HG03354 (cell line): ENCODE results near the gene CTSA.
"Not testable (repeated sequence)": the region's sequence is repeated elsewhere in the genome, so short reads cannot be mapped to it uniquely, and the experiment has no call there.

Experiments used
- ATAC-seq: cut with Tn5 transposase; IDR thresholded peaks from one replicate; pipeline ENCODE4 v1.9.1; 2021; ENCODE audit warnings: mild to moderate bottlenecking; ENCODE audit not compliant: unreplicated experiment, poor library complexity, severe bottlenecking

CTSA gene

DNA sequence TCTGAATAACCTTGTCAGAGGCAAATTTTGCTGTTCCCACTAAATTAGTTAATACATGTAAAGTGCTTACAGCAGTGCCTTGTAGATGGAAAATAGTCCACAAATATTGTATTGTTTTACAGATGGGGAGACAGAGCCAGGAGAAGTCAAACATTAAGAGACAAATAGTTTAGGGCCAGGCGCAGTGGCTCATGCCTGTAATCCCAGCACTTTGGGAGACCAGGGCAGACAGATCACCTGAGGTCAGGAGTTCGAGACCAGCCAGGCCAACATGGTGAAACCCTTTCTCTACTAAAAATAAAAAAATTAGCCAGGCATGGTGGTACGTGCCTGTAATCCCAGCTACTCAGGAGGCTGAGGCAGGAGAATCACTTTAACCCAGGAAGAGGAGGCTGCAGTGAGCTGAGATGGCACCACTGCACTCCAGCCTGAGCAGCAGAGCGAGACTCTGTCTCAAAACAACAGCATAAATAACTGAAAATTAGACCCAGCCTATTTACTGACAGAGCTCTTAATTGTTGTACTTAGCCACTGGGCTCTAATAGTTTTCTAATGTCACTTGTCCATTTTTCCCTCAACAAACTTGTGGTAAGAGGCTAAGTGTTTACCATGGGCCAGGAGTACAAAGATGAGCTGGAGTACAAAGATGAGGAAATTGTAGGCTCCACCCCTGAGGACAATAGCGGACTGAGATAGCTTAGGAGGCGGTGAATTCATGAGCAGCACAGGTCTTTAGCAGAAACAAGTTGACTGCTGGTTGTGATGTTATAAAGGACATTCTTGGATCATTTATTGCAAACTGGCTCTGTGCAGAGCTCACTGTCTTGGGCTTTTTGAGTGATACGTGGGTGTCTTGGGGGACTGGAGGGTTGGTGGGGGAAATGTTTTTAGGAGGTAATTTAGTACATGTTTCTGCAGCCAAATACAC is 27.3 kb upstream of the CTSA start:
- ATAC-seq: no peak

DNA sequence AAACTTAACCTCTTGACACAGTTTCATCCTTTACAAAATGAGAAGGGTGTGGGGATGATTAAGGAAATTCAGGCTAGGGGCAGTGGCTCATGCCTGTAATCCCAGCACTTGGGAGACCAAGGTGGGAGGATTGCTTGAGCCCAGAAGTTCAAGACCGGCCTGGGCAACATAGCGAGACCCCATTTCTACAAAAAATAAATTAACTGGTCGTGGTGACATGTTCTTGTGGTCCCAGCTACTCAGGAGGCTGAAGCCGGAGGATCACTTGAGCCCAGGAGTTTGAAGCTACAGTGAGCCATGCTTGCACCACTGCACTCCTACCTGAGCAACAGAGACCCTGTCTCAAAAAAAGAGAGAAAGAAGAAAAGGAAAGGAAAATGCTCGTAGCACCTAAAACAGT is 24.7 kb upstream of the CTSA start:
- no peak for ATAC-seq

DNA sequence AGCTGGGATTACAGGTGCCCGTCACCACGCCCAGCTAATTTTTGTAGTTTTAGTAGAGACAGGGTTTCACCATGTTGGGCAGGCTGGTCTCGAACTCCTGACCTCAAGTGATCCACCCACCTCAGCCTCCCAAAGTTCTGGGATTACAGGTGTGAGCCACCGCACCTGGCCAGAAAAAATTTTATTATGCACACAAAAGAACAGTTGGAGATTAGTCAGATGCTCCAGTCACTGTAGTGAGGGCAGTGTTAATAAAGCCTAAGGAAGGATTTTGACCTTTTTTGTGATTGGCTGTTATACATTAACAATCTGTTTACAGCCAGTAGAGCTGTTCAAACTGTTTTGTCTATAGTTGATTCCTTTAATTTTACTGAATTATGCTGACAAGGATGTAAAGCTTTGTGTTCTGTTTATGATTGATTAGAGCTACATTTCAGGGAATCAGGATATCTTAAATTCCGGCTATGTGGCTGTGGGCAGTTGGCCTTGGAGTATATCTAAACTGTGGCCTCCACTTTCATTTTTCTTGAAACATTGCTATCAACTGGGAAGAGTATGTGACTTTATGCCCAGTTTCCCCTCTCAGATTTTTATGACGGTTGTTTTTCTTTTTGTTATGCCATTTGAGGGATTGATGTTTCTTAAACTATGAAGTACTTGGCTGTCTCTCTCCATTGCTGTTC is 23.9 kb upstream of the CTSA start:
- no peak for ATAC-seq

DNA sequence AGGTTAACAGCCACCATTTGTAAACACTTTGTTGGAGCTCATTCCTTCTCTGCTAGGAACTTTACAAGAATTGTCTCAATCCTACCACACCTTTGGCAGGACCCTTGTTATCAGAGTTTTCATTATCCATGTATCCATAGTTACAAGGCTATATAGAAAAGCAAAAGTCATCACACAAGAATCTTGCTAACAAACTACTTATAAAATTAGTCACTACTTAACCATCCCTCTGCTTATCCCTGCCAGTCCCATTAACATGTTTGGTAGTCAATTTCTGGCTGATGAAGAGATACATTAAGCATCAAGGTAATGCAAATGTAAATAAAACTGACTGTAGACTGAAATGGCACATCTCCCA is 23.3 kb upstream of the CTSA start:
- ATAC-seq: no peak

DNA sequence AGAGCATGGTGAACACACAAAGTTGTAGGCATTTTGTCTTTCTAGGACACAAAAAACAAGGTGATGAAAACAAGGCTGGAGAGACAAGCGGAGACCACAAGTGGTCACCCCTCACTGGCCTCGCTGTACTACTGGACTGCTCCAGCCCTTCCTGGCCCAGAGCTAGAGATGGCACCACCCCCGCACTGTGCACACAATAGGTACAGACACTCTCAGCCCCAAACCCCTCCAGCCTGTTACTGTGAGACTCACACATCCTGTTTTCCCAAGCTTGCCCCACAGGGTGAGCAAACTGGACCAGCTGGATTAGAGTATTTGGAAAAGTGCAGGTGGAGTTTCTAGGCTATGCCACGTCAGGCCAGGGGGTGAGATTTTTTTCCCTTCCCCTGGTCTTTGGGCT is 18.5 kb upstream of the CTSA start:
- no peak for ATAC-seq

DNA sequence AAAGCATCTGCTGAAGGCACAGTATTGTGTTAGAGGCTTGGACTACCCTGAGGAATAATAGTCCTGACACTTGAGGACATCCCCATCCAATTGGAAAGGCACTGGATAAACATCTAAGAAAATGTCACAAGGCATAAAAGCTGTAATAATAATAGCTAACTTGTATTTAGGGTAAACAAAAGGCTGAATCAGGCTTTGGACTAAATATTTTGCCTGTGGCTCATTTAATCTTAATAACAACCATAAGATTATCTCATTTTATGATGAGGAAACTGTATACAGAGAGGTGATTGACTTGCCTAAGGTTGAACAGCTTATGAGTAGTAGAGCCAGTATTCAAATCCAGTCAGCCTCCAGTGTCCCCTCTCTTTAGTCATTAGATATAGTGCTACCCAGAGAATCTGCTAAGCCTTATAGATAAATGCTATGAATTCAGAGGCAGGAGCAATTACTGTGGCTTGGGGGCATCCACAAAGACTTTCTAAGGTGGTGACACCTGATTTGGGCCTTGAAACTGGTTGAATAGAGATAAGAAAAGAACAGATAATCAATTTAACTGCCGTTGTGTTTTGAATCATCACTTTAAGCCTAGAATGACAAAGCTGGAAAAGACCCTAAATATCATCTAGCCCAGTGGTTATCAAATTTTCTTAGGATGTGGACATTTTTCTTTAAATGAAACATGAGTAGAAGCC is 17.6 kb upstream of the CTSA start:
- ATAC-seq: no peak

DNA sequence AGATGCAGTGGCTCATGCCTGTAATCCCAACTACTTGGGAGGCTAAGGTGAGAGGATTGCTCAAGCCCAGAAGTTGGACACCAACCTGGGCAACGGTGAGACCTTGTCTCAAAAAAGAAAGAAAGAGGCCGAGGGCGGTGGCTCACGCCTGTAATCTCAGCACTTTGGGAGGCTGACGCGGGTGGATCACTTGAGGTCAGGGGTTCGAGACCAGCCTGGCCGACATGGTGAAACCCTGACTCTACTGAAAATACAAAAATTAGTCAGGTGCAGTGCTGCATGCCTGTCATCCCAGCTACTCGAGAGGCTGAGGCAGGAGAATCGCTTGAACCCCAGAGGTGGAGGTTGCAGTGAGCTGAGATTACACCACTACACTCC is 17.0 kb upstream of the CTSA start:
- ATAC-seq: not testable (repeated sequence)

DNA sequence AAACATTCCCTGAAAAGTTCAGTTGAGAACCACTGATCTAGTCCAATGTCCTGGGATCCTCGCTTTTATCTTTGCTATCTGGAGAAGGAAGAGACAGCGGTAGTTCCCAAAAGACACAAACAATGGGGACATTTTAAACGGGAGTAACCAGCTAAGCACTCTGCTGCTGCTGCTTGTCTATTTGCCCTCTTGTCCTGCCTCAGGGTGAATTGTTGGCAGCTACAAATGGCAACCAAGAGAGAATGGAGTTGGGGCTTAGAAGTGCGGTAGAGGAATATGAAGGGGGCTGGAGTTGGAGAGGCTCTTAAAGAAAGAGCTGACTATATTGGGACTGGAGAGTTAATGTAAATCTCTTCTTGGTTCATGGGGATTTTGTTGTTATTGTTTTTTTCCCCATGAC is 16.6 kb upstream of the CTSA start:
- ATAC-seq: no peak

DNA sequence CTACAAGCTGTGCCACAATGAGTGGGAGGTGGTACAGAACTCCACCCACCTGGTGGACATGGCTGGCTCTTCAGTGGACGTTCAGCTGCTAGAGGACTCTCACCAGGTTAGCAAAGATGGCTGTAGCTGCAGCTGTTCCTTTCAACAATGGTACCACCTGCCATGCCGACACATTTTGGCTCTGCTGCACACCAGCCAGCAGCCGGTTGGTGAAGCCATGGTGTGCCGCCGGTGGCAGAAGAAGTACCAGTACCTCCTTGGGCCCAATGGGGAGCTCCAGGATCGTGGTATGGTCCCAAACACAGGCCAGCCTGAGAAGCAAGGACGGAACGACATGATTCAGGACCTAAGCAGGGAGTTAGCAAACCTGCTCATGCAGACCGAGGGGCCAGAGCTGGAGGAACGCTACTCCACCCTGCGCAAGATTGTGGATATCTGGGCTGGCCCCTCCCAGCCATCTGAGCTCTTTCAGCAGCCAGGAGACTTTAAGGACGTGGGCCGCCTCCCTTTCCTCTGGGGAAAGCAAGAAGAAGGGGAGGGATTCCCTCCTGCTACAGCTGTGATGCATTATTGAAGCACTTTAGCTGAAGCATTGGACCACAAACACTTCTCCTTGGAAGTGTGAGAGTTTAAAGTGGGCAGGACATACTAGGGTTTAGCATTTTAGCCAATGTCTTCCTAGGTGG is 12.9 kb upstream of the CTSA start:
- ATAC-seq: no peak

DNA sequence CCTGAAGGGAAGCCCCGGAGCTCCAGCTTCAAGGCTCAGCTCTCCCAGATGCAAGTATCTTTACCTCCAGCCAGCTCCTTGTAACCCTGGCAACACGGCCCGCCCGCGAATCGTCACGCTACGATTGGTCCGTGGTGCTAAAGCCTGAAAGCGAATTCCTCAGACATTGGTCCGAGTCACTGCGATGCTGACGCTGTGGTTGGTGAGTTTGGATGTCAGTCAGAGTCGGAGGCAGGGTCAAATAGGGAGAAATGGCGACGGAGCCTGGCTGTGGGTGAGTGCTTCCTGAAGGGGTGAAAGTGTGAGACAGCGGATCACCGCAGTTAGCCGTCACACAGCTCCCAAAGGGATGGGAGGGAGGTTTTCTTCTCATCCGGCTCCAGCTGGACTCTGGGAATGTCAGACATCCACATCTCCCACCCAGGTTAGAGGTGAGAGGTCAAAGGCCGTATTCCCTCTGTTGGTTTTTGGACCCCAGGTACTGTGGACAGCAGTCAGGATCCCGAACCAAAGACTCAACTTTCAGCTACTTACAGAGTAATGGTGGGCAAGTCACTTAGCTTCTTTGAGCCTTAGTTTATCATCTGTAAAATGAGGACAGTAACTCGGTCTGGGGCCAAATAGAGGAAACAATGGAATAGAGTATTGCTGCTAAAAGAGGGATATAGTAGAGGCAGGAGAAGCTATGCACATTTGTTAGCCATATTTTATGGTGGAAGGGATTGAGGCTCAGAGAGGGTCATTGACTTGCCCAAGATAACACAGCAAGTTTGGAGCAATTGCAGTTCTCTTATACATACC is 9.9 kb upstream of the CTSA start, which contains the start of gene ZSWIM1:
Gene ZSWIM1, plus strand, starts transcription at position 240 of the 801 bp plus-strand sequence. CDS start 1,366 bp downstream, outside the sequence.
- peak; percentile 99 for ATAC-seq

DNA sequence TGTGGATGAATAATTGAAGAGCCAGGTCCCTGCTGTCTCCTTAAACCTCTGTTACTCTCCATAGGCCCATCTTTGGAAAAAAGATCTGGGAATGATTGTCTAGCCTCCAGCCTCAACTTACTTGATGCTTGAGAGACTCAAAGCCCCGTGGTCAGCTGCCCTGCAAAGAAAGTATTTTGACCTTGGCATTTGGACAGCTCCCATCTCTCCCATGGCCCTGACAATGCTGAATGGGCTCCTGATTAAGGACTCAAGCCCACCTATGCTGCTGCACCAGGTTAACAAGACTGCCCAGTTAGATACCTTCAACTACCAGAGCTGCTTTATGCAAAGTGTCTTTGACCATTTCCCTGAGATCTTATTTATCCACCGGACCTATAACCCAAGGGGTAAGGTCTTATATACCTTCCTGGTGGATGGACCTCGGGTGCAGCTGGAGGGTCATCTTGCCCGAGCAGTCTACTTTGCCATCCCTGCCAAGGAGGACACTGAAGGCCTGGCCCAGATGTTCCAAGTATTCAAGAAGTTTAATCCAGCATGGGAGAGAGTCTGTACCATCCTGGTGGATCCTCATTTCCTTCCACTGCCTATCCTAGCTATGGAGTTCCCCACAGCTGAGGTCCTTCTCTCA is 8.6 kb upstream of the CTSA start:
- no peak for ATAC-seq

DNA sequence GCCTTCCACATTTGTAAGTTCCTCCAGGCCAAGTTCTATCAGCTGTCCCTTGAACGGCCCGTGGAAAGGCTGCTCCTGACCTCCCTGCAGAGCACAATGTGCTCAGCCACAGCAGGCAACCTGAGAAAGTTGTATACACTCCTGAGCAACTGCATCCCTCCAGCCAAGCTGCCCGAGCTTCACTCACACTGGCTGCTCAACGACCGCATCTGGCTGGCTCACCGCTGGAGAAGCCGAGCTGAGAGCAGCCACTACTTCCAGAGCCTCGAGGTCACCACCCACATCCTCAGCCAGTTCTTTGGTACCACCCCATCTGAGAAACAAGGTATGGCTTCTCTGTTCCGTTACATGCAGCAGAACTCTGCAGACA is 8.1 kb upstream of the CTSA start:
- no peak for ATAC-seq

DNA sequence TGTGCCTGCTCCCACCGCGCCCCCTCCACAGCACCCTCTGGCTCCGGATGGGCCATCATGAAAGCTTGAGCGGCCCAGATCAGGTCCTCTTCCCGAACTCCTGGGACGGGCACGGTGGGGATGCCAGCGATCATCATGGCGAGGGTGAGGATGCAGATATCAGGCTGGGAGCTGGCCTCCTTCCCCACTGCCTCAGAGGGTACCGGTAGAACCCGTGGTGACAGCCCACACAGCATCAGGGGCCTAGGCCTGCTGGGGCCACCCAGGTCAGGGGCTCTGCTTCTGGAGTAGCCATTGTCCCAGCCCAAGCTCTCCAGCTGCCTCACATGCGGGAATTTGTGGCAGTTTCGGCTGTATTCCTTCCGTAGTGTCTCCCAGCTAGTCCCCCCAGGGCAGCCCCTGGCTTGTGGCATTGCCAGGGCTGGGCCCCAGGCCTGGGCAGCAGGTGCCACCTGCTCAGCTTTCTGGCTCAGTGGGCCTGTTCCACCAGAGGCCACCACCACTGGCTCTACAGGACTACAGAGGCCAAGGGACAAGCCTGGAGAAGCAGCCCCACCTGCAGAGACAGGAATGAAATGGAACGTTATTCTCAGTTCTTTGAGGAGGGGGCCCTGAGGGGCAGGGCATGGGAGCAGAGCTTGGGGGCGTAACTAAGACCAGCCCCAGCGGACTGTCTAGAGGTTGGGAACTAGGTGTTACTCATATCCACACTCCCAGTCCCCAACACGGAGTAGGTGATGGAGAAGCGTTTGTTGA is 4.4 kb upstream of the CTSA start:
- ATAC-seq: no peak

DNA sequence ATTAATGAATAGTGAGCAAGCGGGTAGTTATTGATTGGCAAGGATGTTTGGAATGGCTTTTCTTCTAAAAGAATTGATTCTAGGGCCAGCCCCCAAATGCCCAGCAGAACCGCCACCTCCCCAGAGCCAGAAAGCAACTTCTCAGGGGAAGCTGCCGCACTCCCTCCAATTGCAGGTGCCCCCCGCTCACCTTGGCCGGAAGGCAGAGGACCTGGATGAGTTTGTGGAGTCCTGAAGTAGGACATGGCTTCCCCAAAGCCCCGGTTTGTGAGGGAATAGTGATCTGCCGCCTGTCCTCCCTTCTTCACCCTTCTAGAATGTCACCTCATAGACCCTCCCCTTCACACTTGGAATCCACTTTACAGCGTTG is 3.8 kb upstream of the CTSA start, which contains the start of gene SPATA25:
Gene SPATA25, minus strand, starts transcription at position 277 of the 370 bp plus-strand sequence. Its CDS starts 32 bp downstream, at position 245.
- ATAC-seq: no peak

DNA sequence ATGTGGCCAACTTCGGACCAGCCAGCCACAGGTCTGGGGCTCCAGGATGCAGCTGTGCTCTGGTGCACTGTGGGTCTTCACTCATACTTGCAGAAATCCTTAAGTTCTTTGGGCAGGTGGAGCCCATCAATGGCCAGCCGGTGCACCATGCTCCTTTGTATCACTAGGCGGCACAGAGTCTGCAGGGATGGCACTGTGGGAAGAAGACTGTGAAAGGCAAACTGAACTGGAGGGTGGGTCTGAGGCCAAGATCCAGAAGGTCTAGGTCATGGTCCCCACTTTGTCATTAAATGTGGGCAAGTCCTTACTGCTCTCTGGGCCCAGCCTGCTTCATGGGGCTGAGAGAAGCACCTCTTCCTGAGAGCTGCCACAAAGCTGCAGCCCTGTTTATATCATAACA is 2.5 kb upstream of the CTSA start:
- no peak for ATAC-seq

DNA sequence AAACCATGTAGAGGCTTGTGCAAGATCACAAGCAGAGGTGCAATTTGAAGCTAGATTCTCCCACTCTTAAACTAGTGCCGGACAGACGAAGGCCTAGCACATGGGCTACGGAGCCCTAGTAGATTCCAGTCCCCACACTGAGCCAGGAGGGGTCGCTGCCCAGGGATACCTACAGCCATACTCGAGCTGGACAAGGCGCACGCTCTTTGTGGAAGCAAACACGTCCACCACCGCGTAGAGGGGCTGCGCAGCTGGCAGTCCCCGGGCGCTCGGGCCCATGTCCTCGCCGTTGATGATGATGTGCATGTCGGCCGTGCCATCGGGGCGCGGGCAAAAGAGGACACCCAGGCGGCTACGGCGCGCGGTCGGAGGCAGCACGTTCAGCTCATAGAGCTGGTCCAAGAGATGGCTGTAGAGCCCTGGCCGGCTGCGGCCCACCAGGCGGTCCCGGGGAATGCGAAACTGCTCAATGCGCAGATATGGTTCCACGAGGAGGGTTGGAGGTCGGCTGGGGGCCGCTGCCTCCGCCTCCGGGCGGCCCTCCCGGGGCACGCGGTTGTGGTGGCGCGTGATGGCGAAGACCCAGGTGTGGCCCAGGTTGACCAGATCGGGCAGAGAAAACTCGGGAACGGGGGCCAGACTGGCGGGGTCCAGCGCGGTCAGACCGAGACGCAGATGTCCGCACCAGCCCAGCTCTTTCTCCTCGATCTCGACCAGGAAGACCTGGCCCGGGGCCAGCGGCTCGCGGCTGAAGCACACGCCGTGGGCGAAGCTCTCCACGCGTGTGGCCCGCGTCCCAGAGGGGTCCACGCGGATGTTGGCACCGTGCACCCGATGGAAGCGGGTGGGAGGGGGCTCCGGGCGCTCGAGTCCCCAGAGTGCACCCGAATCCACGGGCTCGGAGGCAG is 804 bp upstream of the CTSA start:
- ATAC-seq: peak; percentile 29
